PFSK-1 (cell line): ENCODE data around the gene G3BP2.

Source experiments
- FOXP2 ChIP-seq: optimal IDR thresholded peaks from 2 replicates; pipeline ENCODE3; 2011; ENCODE audit warnings: borderline replicate concordance, control low read depth, inconsistent platforms; ENCODE audit not compliant: insufficient read depth; ENCODE audit errors: extremely low read length, extremely low read depth
- POLR2AphosphoS5 ChIP-seq: IDR thresholded peaks from 2 replicates; pipeline ENCODE4 v1.6.1; 2012; ENCODE audit warnings: low read depth, mild to moderate bottlenecking, control low read depth, low read length, moderate library complexity
- REST ChIP-seq, 2 experiments: IDR thresholded peaks; 2 replicates each; pipeline versions ENCODE4 v1.6.1 to v1.8.0; 2011 to 2012; ENCODE audit warnings: low read depth in 2 of 2, low read length in 2 of 2, control low read depth in 1 of 2, inconsistent platforms in 1 of 2, mild to moderate bottlenecking in 1 of 2, moderate library complexity in 1 of 2; ENCODE audit not compliant: insufficient read depth in 1 of 2
- SIN3A ChIP-seq: IDR thresholded peaks from 2 replicates; pipeline ENCODE4 v1.6.1; 2012; ENCODE audit warnings: mild to moderate bottlenecking, low read length, moderate library complexity, borderline replicate concordance; ENCODE audit not compliant: insufficient read depth
- TAF1 ChIP-seq: IDR thresholded peaks from 2 replicates; pipeline ENCODE4 v1.6.1; 2012; ENCODE audit warnings: low read length, control low read depth, borderline replicate concordance; ENCODE audit not compliant: insufficient read depth

The G3BP2 gene

DNA sequence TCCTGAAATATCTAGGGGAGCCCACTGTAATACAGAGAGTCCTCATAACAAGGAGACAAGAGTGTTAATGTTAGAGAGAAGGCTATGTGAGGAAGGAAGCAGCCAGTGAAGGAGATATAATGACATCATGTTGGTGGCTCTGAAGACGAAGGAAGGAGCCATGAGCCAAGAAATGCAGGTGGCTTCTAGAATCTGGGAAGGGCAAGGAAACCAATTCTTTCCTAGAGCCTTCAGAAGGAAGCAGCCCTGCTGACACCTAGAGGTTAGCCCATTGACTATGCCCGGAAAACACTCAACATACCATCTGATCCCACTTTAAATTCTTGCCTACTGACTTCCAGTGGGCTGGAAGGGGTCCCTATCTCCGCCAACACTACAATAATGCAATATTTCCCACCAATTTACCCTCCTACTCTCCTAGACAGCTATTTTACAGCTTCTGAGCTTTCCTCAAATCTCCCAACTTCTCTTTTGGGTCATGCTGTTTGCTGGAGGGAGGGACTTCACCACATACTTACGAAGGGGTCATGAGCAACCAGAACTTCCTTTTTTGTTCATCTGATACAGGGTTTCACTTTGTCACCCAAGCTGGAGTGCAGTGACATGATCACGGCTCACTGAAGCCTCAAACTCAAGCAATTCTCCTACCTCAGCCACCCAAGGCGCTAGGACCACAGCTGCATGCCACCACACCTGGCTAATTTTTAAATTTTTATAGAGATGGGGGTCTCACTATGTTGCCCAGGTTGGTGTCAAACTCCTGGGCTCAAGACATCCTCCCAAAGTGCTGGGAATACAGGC is 25.2 kb upstream of the G3BP2 start:
- no peak for TF ChIP-seq FOXP2
- no peak for TF ChIP-seq REST (IDR thresholded peaks at IDR 0.05; ENCODE audit: insufficient read depth in 1 of 2, low read depth in 2 of 2, low read length in 2 of 2)
- TF ChIP-seq SIN3A: no peak
- no peak for TF ChIP-seq POLR2AphosphoS5
- no peak for TF ChIP-seq TAF1

- TF ChIP-seq SIN3A (no peak), POLR2AphosphoS5 (no peak), TAF1 (no peak), FOXP2 (no peak), REST (IDR thresholded peaks at IDR 0.05; ENCODE audit: insufficient read depth in 1 of 2, low read depth in 2 of 2, low read length in 2 of 2) (no peak)
Measured at GRCh38 chr4:75696581-75696980, 23.4 kb upstream of the G3BP2 start.

DNA sequence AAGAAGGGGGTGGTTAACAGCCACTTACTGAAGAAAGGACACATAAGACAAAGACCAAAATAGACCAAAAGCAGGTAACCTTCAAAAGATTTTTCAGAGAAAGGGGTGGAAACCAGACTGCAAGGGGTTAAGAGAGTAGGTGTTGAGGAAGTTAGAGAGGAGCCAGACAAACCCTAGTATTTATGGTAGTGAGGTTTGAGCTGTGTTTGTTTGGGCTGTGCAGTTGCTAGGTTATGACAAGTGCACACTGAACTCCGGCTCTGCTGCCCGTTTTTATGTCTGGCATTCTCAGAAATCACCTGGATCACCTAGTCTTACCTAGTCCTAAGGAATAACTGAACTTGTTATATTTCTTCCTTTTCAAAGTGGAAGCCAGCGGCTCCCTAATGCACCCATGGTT is 22.9 kb upstream of the G3BP2 start:
- TF ChIP-seq SIN3A (no peak), REST (IDR thresholded peaks at IDR 0.05; ENCODE audit: insufficient read depth in 1 of 2, low read depth in 2 of 2, low read length in 2 of 2) (no peak), FOXP2 (no peak), POLR2AphosphoS5 (no peak), TAF1 (no peak)

DNA sequence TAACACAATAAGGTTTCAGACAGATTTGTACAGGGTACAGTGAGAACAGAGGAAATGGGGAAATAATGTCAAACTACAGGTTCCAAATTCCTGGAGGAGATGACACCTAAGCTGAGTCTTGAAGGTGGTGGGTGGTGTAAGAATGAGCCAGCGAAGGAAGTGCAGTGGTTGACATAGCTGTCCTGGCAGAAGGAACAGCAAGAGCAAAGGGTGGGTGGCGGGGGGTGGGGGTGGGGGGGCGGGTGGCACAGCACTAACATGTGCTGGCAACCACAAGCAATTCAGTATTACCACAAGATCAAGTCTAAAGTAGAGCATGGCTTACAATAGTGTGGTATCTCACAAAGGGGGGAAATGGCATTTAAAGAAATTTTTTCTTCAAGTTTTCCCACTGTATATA is 13.1 kb upstream of the G3BP2 start:
- TF ChIP-seq POLR2AphosphoS5 (no peak), REST (IDR thresholded peaks at IDR 0.05; ENCODE audit: insufficient read depth in 1 of 2, low read depth in 2 of 2, low read length in 2 of 2) (no peak), SIN3A (no peak), TAF1 (no peak), FOXP2 (no peak)
